ENCODE data around the gene TRIM67. TPM values are rescaled to one million over a fixed set of nuclear protein-coding genes. Genes with fewer than 3 reads are reported as not detected.

Gene TRIM67
- total RNA-seq, 1 donor from 2014 or later = not detected

DNA sequence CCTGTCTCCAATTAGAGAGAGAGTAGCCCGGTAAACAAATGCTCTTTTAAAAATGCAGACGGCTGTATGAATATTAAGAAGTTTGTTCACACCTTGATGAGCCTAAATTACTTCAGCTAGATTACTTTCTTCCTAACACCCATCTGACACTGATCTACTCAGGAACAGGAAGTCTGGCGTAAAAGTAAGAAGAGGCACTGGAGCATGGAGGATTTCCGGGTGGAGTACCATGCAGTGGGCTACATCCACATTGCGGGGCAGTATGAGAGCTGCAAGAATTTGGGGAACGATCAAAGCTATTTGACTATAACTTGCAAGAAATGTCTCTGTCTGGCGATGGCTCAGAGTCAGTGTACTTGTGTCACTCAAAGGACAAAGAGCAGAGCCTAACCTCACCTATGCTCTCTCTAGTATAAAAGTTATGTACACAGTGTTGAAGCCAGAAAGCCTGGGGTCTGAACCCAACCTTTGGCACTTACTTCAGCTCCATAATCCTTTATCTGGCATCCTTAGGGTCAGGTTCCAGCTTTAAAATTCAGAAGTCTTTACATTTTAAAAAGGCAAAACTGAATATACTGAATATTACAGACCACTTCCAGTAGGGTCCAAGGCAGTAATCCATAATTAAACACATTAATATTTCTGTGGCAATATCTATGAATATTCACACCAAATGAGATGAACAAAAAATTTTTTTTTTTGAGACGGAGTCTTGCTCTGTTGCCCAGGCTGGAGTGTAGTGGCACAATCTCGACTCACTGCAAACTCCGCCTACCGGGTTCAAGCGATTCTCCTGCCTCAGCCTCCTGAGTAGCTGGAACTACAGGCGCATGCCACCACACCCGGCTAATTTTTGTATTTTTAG is 71.2 kb downstream of the TRIM67 start:
- intact Hi-C loops (cut with micrococcal nuclease) = no loop called here

DNA sequence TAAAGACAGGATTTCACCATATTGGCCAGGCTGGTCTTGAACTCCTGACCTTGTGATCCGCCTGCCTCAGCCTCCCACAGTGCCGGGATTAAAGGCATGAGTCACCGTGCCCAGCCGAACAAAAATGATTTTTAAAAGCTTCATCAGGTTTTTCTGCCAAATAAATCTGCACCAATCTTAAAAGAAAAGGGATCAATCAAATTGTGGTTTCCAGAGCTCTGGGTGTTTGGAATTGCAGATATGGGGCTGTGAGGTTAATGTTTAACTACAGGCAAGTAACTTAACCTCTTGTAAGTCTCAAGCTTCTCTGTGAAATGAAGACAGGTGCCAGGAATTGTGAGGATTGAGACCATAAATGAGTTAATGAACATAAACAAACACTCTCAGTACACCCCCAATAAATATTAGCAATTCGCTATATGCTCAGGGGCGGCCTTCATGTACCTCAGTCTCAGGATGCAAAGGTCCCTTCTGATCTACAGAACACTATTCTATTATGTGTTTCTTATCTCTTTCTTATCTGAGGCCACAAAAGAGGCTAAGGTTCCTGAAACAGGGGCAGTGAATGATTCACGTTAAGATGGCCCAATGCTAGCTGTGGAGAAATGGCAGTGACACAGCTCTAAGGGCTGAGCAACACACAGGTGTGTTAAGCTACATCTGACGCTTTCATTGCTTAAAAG is 72.0 kb downstream of the TRIM67 start:
- intact Hi-C loops (cut with micrococcal nuclease) = no loop called here

DNA sequence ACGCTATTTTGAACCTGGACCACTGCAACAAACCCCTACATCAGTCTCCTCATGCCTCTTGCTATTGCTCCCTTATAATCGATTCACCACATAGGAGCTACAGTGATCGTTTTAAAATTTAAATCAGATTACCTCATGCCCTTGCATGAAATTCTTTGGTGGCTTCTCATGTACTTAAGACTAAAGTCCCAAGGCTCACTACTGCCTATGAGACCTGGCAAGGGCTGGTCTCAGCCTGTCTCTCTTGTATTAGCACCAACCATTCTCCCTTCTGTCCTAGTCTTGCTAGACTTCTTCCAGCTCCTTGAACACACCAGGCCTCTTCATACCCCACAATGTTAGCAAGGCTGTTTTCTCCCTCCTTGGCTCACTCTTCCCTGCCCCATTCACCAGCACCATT is 72.6 kb downstream of the TRIM67 start:
- intact Hi-C loops (cut with micrococcal nuclease) = no loop called here

DNA sequence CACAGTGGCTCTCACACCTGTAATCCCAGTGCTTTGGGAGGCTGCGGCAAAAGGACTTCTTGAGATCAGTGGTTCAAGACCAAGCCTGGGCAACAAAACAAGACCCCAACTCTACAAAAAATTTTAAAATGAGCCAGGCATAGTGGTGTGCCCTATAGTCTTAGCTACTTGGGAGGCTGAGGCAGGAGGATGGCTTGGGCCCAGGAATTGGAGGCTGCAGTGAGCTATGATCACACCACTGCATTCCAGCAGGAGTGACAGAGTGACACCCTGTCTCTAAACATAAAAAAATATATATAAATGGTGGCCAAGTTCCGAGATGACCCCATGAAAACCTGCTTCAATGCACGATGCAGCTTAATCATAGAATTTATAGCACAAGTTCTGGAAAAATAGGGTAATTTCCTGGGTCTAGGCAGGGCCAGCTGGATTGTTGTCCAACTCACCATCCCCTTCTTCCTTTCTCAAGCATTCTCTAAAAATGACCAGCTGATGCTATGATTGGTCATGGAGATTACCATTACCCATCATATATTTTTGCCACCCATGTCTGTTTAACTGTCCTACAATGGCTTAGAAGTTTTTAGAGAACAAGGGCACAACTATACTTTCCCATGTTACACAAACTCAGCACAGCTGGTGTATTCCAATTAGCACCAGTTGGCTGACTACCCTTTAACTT is 73.8 kb downstream of the TRIM67 start:
- intact Hi-C loops (cut with micrococcal nuclease) = no loop called here

DNA sequence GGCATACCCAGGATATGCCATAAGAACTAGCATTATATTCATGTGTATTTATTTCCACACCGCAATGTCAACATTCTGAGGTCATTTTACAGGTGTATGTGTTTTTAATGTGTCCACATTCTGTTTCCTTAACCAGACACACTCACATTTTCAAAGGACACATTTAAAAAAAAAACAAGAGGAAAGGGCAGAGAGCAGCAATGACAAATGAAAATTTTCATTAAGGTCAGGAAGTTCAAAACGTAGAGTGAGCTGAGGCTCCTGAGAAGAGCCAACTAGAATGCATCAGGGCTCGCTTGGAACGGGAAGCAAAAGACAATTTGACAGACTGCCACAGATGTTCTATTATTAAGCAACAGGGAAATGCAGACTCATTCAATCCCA is 74.3 kb downstream of the TRIM67 start:
- intact Hi-C loops (cut with micrococcal nuclease) = no loop called here

DNA sequence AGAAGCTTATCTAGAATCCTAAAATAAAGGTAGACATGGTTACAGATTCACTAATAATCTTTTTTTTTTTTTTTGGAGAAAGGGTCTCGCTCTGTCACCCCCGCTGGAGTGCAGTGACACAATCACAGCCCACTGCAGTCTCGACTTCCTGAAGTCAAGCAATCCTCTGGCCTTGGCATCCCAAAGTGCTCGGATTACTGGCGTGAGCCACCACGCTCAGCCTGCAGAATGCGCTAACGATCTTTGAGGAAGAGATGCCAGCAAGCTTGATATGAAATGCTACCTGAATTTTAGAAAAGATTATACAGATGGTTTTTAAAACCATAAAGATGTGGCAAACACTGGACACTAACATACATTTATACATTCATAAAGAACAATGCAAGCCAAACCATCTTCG is 75.1 kb downstream of the TRIM67 start:
- intact Hi-C loops (cut with micrococcal nuclease) = no loop called here

DNA sequence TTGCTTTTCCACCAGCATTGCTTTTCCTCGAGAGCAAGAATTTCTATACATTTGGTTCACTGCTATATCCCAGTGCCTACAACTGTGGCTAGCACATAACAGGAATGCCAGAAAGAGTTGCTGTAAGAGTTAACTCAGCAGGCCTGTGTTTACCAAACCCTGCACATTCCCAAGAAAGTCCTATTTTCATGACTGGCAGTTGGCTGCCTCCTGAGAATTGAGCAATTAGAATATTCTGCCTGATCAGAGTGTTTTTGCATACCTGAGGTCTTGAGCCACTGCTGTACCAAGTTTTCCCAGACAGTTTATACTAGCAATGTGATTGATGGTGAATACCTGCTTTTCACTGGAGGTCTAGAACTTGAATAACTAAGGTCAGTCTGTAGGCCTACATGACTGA is 76.4 kb downstream of the TRIM67 start:
- intact Hi-C loops (cut with micrococcal nuclease) = no loop called here

DNA sequence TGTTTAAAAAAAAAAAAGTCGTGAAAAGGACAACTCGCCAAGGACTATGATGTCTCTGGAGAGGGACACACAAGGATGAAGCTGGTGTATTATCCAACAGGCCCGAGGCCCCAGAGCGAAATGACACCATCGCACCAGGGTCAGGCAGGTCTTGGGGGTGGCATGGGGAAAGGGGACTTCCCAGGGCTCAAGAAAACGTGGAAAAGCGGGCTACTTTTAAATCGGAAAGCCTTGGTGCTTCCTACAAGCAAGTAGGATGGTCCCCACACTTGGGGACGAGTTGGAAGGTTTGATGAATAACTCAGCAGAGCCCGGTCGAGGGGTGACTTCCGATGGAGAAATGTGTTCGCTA is 78.6 kb downstream of the TRIM67 start:
- intact Hi-C loops (cut with micrococcal nuclease) = loop anchor here (1.0 to 10.0 kb wide), 5 partner anchors 200 to 1682 kb away; partner anchors contain the start of genes ABCB10, C1orf198, FAM89A and TAF5L

DNA sequence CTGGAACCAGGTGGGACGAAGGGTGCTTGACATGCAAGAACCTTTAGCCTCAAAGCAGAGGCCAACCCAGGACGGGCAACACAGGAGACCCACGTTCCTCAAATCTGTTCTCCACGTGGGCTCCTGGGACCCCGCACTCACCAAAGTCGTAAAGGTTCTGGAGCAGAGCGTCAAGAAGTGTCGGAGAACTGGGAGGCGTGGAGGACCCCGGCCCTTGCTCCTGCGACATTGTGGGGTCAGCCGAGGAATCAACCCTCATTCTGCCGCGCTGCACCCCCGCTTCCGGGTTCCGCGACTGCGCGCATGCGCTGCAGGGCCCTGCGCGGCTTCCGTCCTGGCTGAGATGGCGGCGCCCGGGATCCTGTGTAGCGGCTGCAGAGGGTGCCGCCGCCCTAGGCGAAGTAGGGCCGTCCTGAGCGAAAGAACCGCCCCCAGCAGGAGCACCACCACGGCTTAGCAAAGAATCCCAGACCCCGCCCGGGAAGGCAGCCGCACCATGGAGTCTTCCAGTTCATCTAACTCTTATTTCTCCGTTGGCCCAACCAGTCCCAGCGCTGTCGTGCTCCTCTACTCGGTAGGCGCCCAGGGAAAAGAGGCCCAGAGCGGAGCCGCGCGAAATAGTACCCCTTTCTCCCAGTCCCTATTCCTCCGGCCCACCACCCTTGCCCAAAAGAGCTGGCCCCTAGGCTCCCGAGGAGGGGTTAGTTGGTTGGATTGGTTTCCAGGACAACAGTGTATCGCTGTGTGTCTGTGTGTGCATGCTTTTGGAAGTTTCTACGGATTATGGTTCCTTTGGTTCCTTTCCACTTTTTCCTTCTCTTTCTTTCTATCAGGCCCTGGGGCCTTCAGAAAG is 79.3 kb downstream of the TRIM67 start, which contains the start of gene GNPAT:
Gene GNPAT (plus strand): TSS at position 330 of the 853 bp plus-strand sequence. CDS start 167 bp downstream, at position 497.
- intact Hi-C loops (cut with micrococcal nuclease) = loop anchor here (1.0 to 10.0 kb wide), 16 partner anchors 30 to 1682 kb away; partner anchors contain the start of genes ABCB10, ARV1, C1orf198 and COG2

DNA sequence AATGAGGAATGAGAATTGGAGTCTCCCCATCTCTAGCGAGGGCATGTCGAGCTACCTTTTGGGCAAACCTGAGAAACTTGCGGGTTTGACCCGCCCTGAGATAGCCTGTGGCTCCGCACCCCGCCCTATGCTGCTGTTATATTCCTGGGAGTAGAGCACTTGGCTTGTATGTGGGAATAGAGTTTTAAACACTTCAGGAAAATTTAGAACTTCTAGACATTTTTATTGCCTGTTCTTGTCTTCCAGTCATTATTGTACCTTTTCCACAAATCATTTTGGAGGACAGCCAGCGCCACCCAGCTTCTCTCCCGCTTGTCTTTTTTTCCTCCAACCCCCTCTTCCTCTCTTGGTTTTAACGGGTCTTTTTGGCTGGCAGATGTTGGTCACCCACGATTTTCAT is 79.9 kb downstream of the TRIM67 start:
- intact Hi-C loops (cut with micrococcal nuclease) = loop anchor here (1.0 to 10.0 kb wide), 15 partner anchors 30 to 1683 kb away; partner anchors contain the start of genes ABCB10, ARV1, COG2 and EGLN1

DNA sequence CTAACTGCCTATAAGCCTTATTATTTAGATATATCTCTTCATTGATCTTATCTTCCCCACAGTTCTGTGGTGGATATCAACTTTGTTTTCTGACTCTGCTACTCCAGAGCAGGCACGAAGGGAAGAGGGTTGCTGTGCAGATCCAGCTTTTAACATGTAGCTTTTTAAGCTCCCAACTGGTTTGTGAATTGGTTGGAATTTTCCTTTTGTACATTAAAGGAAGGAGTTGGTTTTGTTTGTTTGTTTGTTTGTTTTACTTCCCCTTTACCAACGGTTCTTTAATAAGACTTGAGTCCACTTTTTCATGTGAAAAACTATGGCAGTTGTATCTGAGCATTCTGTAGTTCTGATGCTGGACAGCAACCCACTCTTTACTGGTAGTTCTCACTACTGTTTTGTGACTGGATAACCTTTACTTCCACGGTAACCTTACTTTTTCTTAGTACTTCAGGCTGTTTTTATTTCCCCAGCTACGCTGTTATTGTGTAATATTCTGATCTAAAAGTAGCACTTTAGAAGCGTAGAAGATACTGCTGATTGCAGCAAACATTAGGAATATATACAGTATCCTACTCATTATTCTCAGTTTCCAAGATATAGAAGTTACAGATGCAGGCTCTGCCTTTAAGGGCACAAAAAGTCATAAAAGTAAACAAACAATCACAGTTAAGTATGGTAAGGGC is 80.8 kb downstream of the TRIM67 start:
- intact Hi-C loops (cut with micrococcal nuclease) = loop anchor here (10.0 kb wide), 1 partner anchor 1618 kb away; the partner anchor contains the start of genes TAF5L and URB2

DNA sequence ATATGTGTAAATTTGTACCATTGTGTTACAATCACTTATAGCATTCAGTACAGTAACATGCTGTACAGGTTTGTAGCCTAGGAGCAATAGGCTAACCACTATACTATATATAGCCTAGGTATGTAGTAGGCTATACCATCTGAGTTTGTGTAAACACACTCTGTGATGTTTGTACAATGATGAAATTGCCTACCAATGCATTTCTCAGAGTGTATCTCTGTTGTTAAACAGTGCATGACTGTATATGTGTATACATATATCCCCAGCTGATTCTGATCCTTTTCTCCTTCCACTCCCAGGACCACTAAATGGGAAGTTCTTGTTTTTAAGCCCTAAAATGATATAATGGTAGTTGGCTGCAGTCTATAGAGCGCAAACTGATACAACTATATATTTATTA is 86.9 kb downstream of the TRIM67 start:
- intact Hi-C loops (cut with micrococcal nuclease) = loop anchor here (10.0 kb wide), 1 partner anchor 1624 kb away; the partner anchor contains the start of genes TAF5L and URB2

DNA sequence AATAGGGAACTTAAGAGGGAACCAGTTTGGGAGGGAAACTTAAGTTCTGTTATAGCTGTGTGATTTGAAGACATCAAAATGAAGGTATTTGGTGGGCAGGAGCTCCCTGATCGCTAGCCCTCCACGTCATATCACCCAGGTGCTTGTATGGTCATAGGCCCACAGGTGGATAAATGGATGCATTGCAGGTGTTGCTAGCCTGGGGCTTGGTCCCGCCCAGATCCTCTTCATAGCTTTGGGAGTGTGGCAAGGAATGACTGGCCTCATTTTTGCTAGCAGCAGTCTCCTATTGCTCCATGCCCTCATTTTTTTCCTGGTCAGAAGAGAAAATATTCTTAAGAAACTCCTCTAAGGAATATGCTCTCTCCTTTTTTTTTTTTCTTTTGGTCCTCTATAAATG is 90.5 kb downstream of the TRIM67 start:
- intact Hi-C loops (cut with micrococcal nuclease) = no loop called here

DNA sequence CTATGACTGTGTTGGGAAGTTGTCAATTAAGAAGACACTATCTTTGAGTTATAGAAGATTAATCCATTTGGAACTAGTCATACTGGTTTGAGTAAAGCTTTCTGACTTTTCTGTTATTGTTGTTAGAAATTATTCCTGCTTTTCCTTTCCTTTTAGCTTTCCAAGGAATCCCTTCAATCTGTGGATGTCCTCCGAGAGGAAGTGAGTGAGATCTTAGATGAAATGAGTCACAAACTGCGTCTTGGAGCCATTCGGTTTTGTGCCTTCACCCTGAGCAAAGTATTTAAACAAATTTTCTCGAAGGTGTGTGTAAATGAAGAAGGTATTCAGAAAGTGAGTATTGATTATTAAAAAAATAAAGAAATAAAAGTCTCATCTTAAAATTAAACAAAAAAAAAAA is 98.5 kb downstream of the TRIM67 start:
- intact Hi-C loops (cut with micrococcal nuclease) = loop anchor here (10.0 kb wide), 1 partner anchor 714 kb away; no protein-coding TSS in a partner anchor

DNA sequence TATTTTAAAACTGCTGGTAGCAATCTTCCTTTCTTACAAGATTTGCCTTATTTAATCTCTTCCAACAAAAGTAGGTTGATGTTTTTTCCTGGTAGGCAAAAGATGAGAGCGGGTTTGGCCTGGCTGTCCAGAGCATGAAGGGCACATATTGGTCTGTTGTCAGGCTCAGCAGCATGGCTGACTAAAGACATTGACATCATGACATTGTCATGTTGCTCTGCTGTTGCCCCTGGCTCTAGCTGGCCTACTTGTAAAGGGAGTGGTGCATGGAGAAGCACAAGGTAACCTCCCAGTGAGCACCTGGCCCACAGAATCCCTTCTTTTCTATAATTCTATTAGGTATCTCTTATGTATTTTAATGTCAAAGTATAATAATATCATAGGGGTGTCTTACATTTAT is 102.8 kb downstream of the TRIM67 start:
- intact Hi-C loops (cut with micrococcal nuclease) = loop anchor here (10.0 kb wide), 1 partner anchor 710 kb away; no protein-coding TSS in a partner anchor

DNA sequence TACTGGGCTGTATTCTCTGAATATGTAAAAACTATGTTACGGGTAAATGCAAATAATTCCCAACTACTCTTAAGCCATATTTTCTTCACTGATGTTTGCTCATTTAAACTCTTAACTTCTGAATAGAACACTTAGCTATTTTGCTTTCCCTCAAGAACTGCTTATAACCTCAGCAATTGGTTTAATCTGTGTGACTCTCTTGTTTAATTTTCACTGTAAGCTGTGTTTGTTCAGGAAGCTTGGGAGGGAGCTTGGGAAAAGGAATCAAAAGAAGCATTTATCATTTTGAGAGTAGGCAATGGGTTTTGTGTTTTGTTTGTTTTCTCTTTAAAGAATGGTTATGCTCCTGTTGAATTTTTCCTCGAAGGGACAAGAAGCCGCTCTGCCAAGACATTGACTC is 103.5 kb downstream of the TRIM67 start:
- intact Hi-C loops (cut with micrococcal nuclease) = loop anchor here (10.0 kb wide), 1 partner anchor 709 kb away; no protein-coding TSS in a partner anchor

DNA sequence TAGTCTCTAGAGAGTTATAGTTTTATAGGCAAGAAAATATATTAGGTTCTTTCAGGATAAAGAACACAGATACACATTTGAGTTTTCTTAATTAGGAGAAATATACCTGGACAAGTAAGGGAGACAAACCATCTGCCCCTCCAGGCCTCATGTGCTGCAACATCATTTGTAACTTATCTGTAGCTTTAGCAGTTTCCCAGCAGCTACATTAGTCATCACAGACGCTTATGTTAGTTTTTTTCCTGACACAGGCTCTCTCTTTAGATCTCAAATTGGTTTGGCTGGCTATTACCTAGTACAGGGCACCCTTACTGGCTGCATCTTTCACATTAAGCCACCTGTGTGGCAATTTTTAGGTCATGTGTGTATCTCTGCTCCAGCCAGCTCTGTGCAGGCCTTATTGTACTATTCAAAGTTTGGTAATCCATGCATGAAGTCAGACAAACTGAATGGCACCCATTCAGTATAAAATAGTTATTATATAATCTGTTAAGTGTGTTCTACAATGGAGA is 105.0 kb downstream of the TRIM67 start:
- intact Hi-C loops (cut with micrococcal nuclease) = loop anchor here (10.0 kb wide), 1 partner anchor 708 kb away; no protein-coding TSS in a partner anchor

Data from T-helper 1 cell treated with Interleukin-12 subunit alpha and Interleukin-12 subunit beta and Interleukin-4 antibody, amounts not matched to agents 30 ng/mL and 1 ng/mL, for 36 hours (primary cell).